Left ventricle myocardium superior (tissue), 1 donor: ENCODE measurements around the gene ADH5. TPM values are rescaled to one million over a fixed set of nuclear protein-coding genes. Genes with fewer than 3 reads are reported as not detected.
A peak's percentile ranks its signal among the peaks of the same experiment; 100 is the strongest.
"Not testable (repeated sequence)": the region's sequence is repeated elsewhere in the genome, so short reads cannot be mapped to it uniquely, and the experiment has no call there.

Experiments
- ATAC-seq: fragments of 200-7000 bp; cut with Tn5 transposase; one replicate; pipeline ENCODE4 v1.9.1; 2020; ENCODE audit warnings: mild to moderate bottlenecking, moderate library complexity
- DNase-seq: peaks from one replicate; pipeline ENCODE4 v3.0.0-alpha.2; 2020
- intact Hi-C: fragments of 100-400 bp; cut with micrococcal nuclease; formaldehyde crosslinking; loops from one replicate; pipeline ENCODE4 v1.11.0; 2022
- long read RNA-seq: library from polyadenylated mRNA; unstranded; transcript quantifications from one replicate; pipeline ENCODE4 v2.0.0, GENCODE V29; 2021
- total RNA-seq: library from RNA; stranded (reverse); fragmentation: NEBNext Ultra II Directional; extraction: Animal tissue kit (Norgen Biotek cat#: 25700); gene quantifications from one replicate; pipeline ENCODE4 v1.2.1, GENCODE V29; 2021
- donor health status: DM: no; HTN: yes; CAD: no; lungs with severe emphysema.

ADH5 gene
- total RNA-seq: 202 TPM
- long read RNA-seq, transcript ADH5-201 (9 exons, 2,615 nt): major isoform, 153 of 173 reads
- long read RNA-seq, partial matches to known transcripts: 13 of 173 reads
- long read RNA-seq, other reads (novel, unspliced or antisense): 6 of 173 reads

- intact Hi-C loops: no loop called here
- peak; percentile 94 for DNase-seq
- peak; percentile 99 for ATAC-seq
Observed at GRCh38 chr4:99088481-99089365, at the start of gene ADH5. Gene ADH5 (minus strand): TSS chr4:99088788. CDS start chr4:99088700, 88 bp downstream.

GRCh38 chr4:99136329-99136728 is 47.7 kb upstream of the ADH5 start:
- DNase-seq (no peak), ATAC-seq (no peak)
- intact Hi-C loops: no loop called here

DNA sequence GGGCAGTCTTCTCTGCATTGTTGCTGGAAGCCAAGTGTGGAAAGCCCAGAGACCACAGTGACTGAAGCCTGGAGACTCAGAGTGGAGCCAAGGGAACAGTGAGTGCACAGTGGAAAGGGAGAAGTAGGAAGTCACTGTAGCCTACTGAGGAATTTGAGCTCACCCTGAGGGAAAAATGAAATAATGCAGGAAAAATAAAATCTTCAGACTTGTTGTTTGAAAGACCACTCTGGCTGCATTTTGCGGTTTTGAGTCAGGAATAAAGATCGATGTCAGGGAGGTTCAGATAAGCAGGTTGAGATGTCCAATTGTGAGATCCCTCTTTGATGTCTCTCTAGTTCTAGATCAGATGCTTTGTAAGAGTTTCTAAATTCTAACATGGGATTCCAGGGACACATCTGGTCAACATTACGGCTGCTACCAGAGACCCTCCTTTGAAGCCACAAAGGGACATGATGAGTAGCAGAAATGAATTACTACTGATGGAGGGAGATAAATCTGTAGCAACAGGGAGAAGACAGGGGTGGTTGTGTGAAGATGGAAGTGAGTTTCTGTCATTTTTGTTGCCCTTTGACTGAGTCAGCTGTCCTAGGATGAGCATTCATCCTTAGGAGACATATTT is 47.1 kb upstream of the ADH5 start:
- ATAC-seq: no peak
- DNase-seq: no peak
- intact Hi-C loops: no loop called here

DNA sequence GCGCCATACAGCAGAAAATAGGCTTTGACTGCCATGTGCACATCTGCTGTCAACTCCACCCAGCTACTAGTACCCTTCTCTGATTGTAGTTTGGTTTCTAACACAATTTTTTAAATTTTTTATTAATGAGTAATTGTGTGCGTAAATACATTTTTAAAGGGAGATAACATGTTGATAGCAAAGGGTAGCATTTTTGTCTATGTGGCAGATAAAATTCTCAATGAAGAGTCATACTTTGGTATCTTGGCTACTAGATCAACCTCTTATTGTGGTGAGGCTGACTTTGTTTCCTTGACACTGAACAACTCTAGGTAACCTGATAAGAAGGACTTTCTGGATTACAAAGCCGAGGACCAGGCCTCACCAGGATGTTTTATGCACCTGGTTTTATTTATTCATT is 46.0 kb upstream of the ADH5 start:
- DNase-seq: no peak
- ATAC-seq: no peak
- intact Hi-C loops: no loop called here

GRCh38 chr4:99131378-99131777 is 42.8 kb upstream of the ADH5 start:
- DNase-seq: no peak
- intact Hi-C loops: no loop called here
- ATAC-seq: no peak

GRCh38 chr4:99126376-99126775 is 37.8 kb upstream of the ADH5 start:
- ATAC-seq: no peak
- no peak for DNase-seq
- intact Hi-C loops: no loop called here

GRCh38 chr4:99121008-99121407 is 32.4 kb upstream of the ADH5 start:
- no peak for ATAC-seq
- no peak for DNase-seq
- intact Hi-C loops: no loop called here

DNA sequence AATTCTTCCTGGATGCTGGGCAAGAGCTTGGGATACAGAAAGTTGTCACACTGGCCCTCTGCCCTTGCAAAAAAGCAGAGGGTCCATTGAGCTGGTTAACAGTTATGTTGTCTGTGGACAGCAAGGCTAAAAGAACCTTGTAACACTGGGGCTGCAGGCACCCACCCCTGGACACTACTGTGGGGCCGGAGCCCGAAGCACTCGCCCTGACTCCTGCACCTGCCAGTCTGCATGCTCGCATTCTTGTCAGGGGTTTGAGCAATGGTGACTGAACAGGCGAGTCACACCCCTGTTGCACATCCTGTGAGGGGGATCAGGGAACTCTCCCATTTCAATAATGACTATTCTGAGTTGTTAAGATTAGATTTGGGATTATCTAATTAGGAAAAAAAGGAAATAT is 31.9 kb upstream of the ADH5 start:
- no peak for DNase-seq
- no peak for ATAC-seq
- intact Hi-C loops: no loop called here

DNA sequence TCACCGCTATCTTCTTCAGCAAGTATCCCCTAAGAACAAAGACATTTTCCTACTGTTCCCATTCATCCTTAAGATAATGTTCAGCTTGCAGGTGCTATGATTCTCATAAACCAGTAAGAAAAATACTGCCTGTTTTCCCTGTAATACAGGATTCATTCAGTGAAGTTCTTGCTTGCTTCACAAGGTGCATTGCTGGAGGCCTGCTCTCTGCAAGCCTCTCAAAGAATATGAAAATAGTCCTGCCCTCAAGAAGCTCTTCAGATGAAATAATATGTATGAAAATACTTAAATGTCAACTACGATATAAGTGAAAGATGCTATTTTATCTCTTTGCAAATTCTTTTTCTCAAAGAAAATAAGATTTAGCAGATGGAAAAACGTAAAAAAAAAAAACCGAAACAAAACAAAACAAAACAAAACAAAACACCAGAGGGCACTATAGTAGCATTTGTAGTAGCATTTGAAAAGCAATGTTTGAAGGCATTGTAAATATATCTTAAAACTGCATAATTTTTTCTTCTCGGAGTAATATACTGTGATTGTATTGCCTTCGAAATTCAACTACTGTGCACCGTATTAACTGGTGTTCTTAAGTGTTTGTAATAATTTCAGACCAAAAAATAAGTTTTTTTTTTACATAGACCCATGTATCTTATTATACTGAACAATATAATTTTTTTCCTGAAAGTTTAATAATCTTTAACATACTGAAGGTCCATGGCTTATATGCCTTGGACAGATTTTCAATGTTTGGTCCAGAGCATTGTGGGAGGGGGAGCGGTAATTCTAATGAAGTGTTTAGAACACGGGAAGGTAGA is 29.5 kb upstream of the ADH5 start:
- no peak for DNase-seq
- intact Hi-C loops: loop anchor here (5.0 kb wide), 1 partner anchor 289 kb away; no protein-coding TSS in a partner anchor
- no peak for ATAC-seq

DNA sequence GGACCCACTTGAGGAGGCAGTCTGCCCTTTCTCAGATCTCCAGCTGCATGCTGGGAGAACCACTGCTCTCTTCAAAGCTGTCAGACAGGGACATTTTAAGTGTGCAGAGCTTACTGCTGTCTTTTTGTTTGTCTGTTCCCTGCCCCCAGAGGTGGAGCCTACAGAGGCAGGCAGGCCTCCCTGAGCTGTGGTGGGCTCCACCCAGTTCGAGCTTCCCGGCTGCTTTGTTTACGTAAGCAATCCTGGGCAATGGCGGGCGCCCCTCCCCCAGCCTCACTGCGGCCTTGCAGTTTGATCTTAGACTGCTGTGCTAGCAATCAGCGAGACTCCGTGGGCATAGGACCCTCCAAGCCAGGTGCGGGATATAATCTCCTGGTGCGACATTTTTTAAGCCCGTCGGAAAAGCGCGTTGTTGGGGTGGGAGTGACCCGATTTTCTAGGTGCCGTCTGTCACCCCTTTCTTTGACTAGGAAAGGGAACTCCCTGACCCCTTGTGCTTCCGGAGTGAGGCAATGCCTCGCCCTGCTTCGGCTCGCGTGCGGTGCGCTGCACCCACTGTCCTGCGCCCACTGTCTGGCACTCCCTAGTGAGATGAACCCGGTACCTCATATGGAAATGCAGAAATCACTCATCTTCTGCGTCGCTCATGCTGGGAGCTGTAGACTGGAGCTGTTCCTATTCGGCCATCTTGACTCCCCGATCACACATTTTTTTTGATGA is 28.7 kb upstream of the ADH5 start:
- not testable (repeated sequence) for ATAC-seq, DNase-seq
- intact Hi-C loops: loop anchor here (5.0 kb wide), 1 partner anchor 290 kb away; no protein-coding TSS in a partner anchor

- intact Hi-C loops, ATAC-seq, DNase-seq: not testable (repeated sequence)
Observed at GRCh38 chr4:99109286-99109685, 20.7 kb upstream of the ADH5 start.

DNA sequence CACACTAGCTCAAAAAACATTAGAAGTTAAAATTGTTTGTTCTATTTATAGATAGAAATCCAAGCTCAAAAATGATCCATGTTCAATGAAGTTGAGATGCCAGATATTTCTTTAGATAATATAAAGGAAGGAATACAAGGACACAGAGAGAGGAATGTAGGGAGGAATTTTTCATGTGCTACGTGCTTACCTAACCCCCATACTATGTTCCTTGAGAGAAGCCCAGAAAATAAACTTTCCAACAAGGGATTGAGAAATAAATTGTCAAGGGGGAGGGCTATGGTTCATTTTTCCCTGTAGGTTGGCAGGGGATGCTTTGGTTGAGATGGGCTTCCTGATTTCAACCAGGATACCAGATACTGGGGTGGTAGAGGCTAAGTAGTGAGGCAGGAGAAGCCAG is 15.6 kb upstream of the ADH5 start:
- ATAC-seq (no peak), DNase-seq (no peak)
- intact Hi-C loops: no loop called here

GRCh38 chr4:99103166-99103565 is 14.6 kb upstream of the ADH5 start:
- no peak for DNase-seq
- ATAC-seq: no peak
- intact Hi-C loops: no loop called here

GRCh38 chr4:99102634-99103033 is 14.0 kb upstream of the ADH5 start:
- intact Hi-C loops: no loop called here
- no peak for ATAC-seq
- no peak for DNase-seq

- intact Hi-C loops: no loop called here
- DNase-seq (no peak), ATAC-seq (no peak)
Observed at GRCh38 chr4:99100876-99101275, 12.3 kb upstream of the ADH5 start.

- DNase-seq, intact Hi-C loops, ATAC-seq: not testable (repeated sequence)
Observed at GRCh38 chr4:99099814-99100213, 11.2 kb upstream of the ADH5 start.

- ATAC-seq: no peak
- no peak for DNase-seq
- intact Hi-C loops: no loop called here
Observed at GRCh38 chr4:99099311-99099710, 10.7 kb upstream of the ADH5 start.

DNA sequence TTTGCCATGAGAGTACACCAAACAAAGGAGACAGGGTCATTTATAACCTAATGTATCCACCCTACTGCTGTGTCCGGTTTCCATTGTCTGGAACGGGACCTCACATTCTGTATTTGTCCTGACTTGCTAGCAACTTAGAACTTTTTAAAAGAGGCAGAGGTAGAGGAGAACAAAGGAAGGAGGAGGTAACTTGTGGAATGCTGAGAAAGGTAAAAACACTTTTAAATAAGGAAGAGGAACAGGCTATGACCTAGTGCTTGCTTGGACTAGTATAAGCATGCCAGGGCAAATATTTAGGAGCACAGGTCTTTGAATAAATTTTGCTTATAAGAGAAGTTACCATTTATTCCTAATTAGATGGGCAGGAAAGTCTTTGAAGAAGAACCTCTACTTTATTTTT is 3.3 kb upstream of the ADH5 start:
- ATAC-seq, intact Hi-C loops: not testable (repeated sequence)

DNA sequence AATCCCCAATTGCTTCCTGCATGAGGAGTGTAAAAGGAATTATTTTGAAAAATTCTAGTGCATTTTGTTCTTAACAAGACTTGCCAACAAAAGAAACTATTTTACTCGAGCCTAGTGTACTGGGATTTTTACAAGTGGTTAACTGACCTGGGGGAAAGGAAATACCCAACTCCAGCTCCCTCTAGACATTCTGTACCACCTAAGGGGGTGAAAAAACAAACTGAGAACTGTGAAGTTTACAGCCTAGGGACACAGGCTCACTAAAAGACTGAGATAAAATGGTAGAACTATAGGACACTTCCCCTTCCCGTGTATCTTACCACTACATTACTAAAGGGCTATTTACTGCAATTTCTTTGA is 2.6 kb upstream of the ADH5 start:
- DNase-seq (no peak), ATAC-seq (no peak)
- intact Hi-C loops: no loop called here

More for the DNA sequence above, 3.3 kb upstream of the ADH5 start:
- DNase-seq: not testable (repeated sequence)
